Hepatocyte (in vitro differentiated cells): ENCODE data around the gene KRTAP17-1.

Source experiments
- EZH2phosphoT487 ChIP-seq: fragments of 200-600 bp; sonication (generic); IDR thresholded peaks from one replicate; pipeline ENCODE4 v1.6.1; 2018; ENCODE audit warnings: antibody characterized with exemption, mild to moderate bottlenecking, low read depth, moderate library complexity; ENCODE audit not compliant: unreplicated experiment, severe bottlenecking
- TF ChIP-seq, protein P1 (sequence below): fragments of 200-600 bp; sonication (generic); IDR thresholded peaks from 2 replicates; pipeline ENCODE4 v1.5.1; 2016; ENCODE audit warnings: antibody characterized with exemption, mild to moderate bottlenecking; ENCODE audit not compliant: poor library complexity

GRCh38 chr17:41265078-41265477 lies 50.4 kb downstream of the KRTAP17-1 start, which contains the start of gene KRTAP9-6:
- TF ChIP-seq, protein P1, sequence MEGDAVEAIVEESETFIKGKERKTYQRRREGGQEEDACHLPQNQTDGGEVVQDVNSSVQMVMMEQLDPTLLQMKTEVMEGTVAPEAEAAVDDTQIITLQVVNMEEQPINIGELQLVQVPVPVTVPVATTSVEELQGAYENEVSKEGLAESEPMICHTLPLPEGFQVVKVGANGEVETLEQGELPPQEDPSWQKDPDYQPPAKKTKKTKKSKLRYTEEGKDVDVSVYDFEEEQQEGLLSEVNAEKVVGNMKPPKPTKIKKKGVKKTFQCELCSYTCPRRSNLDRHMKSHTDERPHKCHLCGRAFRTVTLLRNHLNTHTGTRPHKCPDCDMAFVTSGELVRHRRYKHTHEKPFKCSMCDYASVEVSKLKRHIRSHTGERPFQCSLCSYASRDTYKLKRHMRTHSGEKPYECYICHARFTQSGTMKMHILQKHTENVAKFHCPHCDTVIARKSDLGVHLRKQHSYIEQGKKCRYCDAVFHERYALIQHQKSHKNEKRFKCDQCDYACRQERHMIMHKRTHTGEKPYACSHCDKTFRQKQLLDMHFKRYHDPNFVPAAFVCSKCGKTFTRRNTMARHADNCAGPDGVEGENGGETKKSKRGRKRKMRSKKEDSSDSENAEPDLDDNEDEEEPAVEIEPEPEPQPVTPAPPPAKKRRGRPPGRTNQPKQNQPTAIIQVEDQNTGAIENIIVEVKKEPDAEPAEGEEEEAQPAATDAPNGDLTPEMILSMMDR = no peak
- no peak for TF ChIP-seq EZH2phosphoT487
